OCI-LY1 (cell line): ENCODE measurements around the gene COMP.

ENCODE experiments used
- H2AFZ ChIP-seq: fragments of 200-600 bp; sonication (generic), shearing (Covaris generic); 2 replicates; pipeline ENCODE4 v1.6.0; 2014; ENCODE audit warnings: antibody characterized with exemption, mild to moderate bottlenecking, low read length
- H3F3A ChIP-seq: fragments of 200-600 bp; sonication (generic), shearing (Covaris generic); 2 replicates; pipeline ENCODE4 v1.6.0; 2014; ENCODE audit warnings: mild to moderate bottlenecking, antibody characterized with exemption, low read length, moderate library complexity; ENCODE audit not compliant: insufficient read depth
- H3K27ac ChIP-seq: fragments of 200-600 bp; sonication (generic); 2 replicates; pipeline ENCODE4 v1.5.1; 2014; ENCODE audit warnings: low read length, mixed run types, mild to moderate bottlenecking, low read depth; ENCODE audit not compliant: poor library complexity, severe bottlenecking
- H3K27me3 ChIP-seq: fragments of 200-600 bp; sonication (generic); 2 replicates; pipeline ENCODE4 v1.6.0; 2014; ENCODE audit warnings: antibody characterized with exemption, mild to moderate bottlenecking, low read length, moderate library complexity; ENCODE audit not compliant: insufficient read depth
- H3K36me3 ChIP-seq: fragments of 200-600 bp; sonication (generic); 2 replicates; pipeline ENCODE4 v1.6.1; 2014; ENCODE audit warnings: mild to moderate bottlenecking, antibody characterized with exemption, low read length, moderate library complexity, mixed read lengths; ENCODE audit not compliant: insufficient read depth
- H3K4me1 ChIP-seq: fragments of 200-600 bp; sonication (generic); 2 replicates; pipeline ENCODE4 v1.5.1; 2014; ENCODE audit warnings: mild to moderate bottlenecking, low read length, moderate library complexity; ENCODE audit not compliant: insufficient read depth, severe bottlenecking
- H3K4me2 ChIP-seq: fragments of 200-600 bp; sonication (generic), shearing (Covaris generic); 2 replicates; pipeline ENCODE4 v1.6.1; 2014; ENCODE audit warnings: low read length
- H3K4me3 ChIP-seq: fragments of 200-600 bp; sonication (generic); 2 replicates; pipeline ENCODE4 v1.5.1; 2014; ENCODE audit warnings: low read length, low read depth, mild to moderate bottlenecking, mixed read lengths; ENCODE audit not compliant: poor library complexity, severe bottlenecking
- H3K79me2 ChIP-seq: fragments of 200-600 bp; shearing (Covaris generic); 2 replicates; pipeline ENCODE4 v1.6.1; 2016; ENCODE audit warnings: mixed run types, low read length, mixed read lengths; ENCODE audit not compliant: insufficient read depth
- H3K9ac ChIP-seq: fragments of 200-600 bp; sonication (generic), shearing (Covaris generic); 2 replicates; pipeline ENCODE4 v1.6.1; 2014; ENCODE audit warnings: mild to moderate bottlenecking, low read length, mixed read lengths
- H3K9me2 ChIP-seq: fragments of 200-600 bp; sonication (generic), shearing (Covaris generic); 2 replicates; pipeline ENCODE4 v1.6.1; 2014; ENCODE audit warnings: low read depth, mild to moderate bottlenecking, low read length, mixed read lengths
- H3K9me3 ChIP-seq: fragments of 200-600 bp; shearing (Covaris generic); 2 replicates; pipeline ENCODE4 v1.6.1; 2014; ENCODE audit warnings: low read length, mixed read lengths
- H4K20me1 ChIP-seq: fragments of 200-600 bp; sonication (generic), shearing (Covaris generic); 2 replicates; pipeline ENCODE4 v1.6.0; 2016; ENCODE audit warnings: mild to moderate bottlenecking, low read length; ENCODE audit not compliant: insufficient read depth
- CTCF ChIP-seq: fragments of 200-600 bp; sonication (generic), shearing (Covaris generic); IDR thresholded peaks from 2 replicates; pipeline ENCODE4 v1.5.1; 2017; ENCODE audit warnings: mild to moderate bottlenecking, antibody characterized with exemption, low read length, moderate library complexity, mixed read lengths
- EZH2 ChIP-seq: fragments of 200-600 bp; sonication (generic), shearing (Covaris generic); IDR thresholded peaks from 2 replicates; pipeline ENCODE4 v1.8.0; 2017; ENCODE audit warnings: borderline replicate concordance, mixed run types, mild to moderate bottlenecking, antibody characterized with exemption, low read length, moderate library complexity, mixed read lengths

Gene COMP

GRCh38 chr19:18759304-18759994 is 31.7 kb downstream of the COMP start:
- Histone ChIP-seq H3K27me3 (peaks cover 3% of the 10 kb centered on the region; the same call in 1 of the 2 replicates), H4K20me1 (no peaks in the 10 kb centered on the region), H3K79me2 (no peaks in the 10 kb centered on the region), H3K4me1 (no peaks in the 10 kb centered on the region), H3K9ac (no peak overlapping the region), H2AFZ (no peak overlapping the region), H3K4me2 (no peak overlapping the region), H3K9me3 (no peaks in the 10 kb centered on the region), H3K36me3 (no peaks in the 10 kb centered on the region), H3K9me2 (no peaks in the 10 kb centered on the region), H3K27ac (no peak overlapping the region), H3F3A (no peaks in the 10 kb centered on the region), H3K4me3 (no peak overlapping the region)
- TF ChIP-seq EZH2 (no peak), CTCF (no peak)

- H3F3A ChIP-seq: no peaks in the 10 kb centered on the region
- peaks cover 5% of the 10 kb centered on the region; the same call in 1 of the 2 replicates for H3K36me3 ChIP-seq
- H3K4me2 ChIP-seq: no peak overlapping the region
- H3K9me3 ChIP-seq: no peaks in the 10 kb centered on the region
- no peak overlapping the region for H2AFZ ChIP-seq
- no peak overlapping the region for H3K9ac ChIP-seq
- no peak overlapping the region for H3K4me3 ChIP-seq
- no peaks in the 10 kb centered on the region for H3K9me2 ChIP-seq
- no peaks in the 10 kb centered on the region for H4K20me1 ChIP-seq
- H3K27me3 ChIP-seq: no peaks in the 10 kb centered on the region
- H3K4me1 ChIP-seq: no peaks in the 10 kb centered on the region
- no peaks in the 10 kb centered on the region for H3K79me2 ChIP-seq
- TF ChIP-seq CTCF (no peak), EZH2 (no peak)
- no peak overlapping the region for H3K27ac ChIP-seq
Measured at GRCh38 chr19:18756896-18757295, 34.2 kb downstream of the COMP start.

GRCh38 chr19:18754501-18754900 is 36.6 kb downstream of the COMP start:
- H3K4me1 ChIP-seq: no peaks in the 10 kb centered on the region
- H4K20me1 ChIP-seq: no peaks in the 10 kb centered on the region
- H3K9me3 ChIP-seq: no peaks in the 10 kb centered on the region
- no peak overlapping the region for H3K4me3 ChIP-seq
- no peaks in the 10 kb centered on the region for H3K27me3 ChIP-seq
- no peaks in the 10 kb centered on the region for H3K79me2 ChIP-seq
- no peak overlapping the region for H2AFZ ChIP-seq
- H3K9me2 ChIP-seq: no peaks in the 10 kb centered on the region
- no peak overlapping the region for H3K27ac ChIP-seq
- TF ChIP-seq EZH2 (no peak), CTCF (no peak)
- no peak overlapping the region for H3K9ac ChIP-seq
- no peaks in the 10 kb centered on the region for H3F3A ChIP-seq
- H3K4me2 ChIP-seq: no peak overlapping the region
- peaks cover 5% of the 10 kb centered on the region; the same call in 1 of the 2 replicates for H3K36me3 ChIP-seq
